Neuron (in vitro differentiated cells): ENCODE data around the gene PEX6.
A peak's percentile ranks its signal among the peaks of the same experiment; 100 is the strongest.

Experiments used
- H2AFZ ChIP-seq: one replicate; pipeline ENCODE4 v1.6.1; 2013; ENCODE audit warnings: low read depth, mild to moderate bottlenecking, inconsistent platforms, low read length, moderate library complexity
- H3K27me3 ChIP-seq: one replicate; pipeline ENCODE4 v1.6.1; 2013; ENCODE audit warnings: low read length; ENCODE audit not compliant: insufficient read depth
- H3K36me3 ChIP-seq: one replicate; pipeline ENCODE4 v1.6.1; 2013; ENCODE audit warnings: low read length; ENCODE audit not compliant: insufficient read depth
- H3K4me1 ChIP-seq: one replicate; pipeline ENCODE4 v1.6.1; 2013; ENCODE audit warnings: low read length; ENCODE audit not compliant: insufficient read depth
- H3K4me3 ChIP-seq: 2 replicates; pipeline ENCODE4 v1.5.1; 2013; ENCODE audit warnings: mild to moderate bottlenecking, low read length, moderate library complexity
- H3K9me3 ChIP-seq: one replicate; pipeline ENCODE4 v1.6.1; 2013; ENCODE audit warnings: low read length

The PEX6 gene

GRCh38 chr6:42933205-42933604 is 45.8 kb downstream of the PEX6 start:
- H2AFZ ChIP-seq: no peak overlapping the region
- H3K9me3 ChIP-seq: no peaks in the 10 kb centered on the region
- no peak overlapping the region for H3K4me3 ChIP-seq
- peaks cover 42% of the 10 kb centered on the region for H3K36me3 ChIP-seq
- no peaks in the 10 kb centered on the region for H3K27me3 ChIP-seq
- peaks cover 19% of the 10 kb centered on the region for H3K4me1 ChIP-seq

DNA sequence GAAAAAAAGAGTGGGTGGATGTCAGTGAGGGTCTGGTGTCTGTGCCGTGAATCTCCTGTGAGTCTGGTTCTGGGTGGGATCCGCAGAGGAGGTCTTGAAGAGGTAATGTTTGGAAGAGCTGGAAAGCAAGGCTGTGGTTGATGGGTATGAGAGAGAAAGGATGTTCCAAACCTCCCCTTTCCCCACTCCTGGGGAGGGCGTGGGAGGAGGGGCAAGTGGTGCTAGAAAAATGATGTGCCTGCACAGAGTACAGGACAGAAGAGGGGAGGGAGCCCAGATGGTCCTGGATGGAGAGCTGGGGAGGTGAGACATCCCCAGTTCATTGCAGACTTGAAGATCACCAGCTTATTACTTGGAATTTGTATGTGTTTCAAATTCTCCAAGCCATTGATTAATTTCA is 46.6 kb downstream of the PEX6 start:
- no peak overlapping the region for H2AFZ ChIP-seq
- peaks cover 19% of the 10 kb centered on the region for H3K4me1 ChIP-seq
- H3K9me3 ChIP-seq: no peaks in the 10 kb centered on the region
- no peak overlapping the region for H3K4me3 ChIP-seq
- H3K36me3 ChIP-seq: peaks cover 35% of the 10 kb centered on the region
- no peaks in the 10 kb centered on the region for H3K27me3 ChIP-seq

- Histone ChIP-seq H3K36me3 (peaks cover 16% of the 10 kb centered on the region), H3K9me3 (no peaks in the 10 kb centered on the region), H3K4me1 (peaks cover 19% of the 10 kb centered on the region), H3K4me3 (peak overlapping the region; percentile 59), H3K27me3 (no peaks in the 10 kb centered on the region), H2AFZ (peak overlapping the region; percentile 35)
Observed at GRCh38 chr6:42929821-42930360, 49.1 kb downstream of the PEX6 start.

DNA sequence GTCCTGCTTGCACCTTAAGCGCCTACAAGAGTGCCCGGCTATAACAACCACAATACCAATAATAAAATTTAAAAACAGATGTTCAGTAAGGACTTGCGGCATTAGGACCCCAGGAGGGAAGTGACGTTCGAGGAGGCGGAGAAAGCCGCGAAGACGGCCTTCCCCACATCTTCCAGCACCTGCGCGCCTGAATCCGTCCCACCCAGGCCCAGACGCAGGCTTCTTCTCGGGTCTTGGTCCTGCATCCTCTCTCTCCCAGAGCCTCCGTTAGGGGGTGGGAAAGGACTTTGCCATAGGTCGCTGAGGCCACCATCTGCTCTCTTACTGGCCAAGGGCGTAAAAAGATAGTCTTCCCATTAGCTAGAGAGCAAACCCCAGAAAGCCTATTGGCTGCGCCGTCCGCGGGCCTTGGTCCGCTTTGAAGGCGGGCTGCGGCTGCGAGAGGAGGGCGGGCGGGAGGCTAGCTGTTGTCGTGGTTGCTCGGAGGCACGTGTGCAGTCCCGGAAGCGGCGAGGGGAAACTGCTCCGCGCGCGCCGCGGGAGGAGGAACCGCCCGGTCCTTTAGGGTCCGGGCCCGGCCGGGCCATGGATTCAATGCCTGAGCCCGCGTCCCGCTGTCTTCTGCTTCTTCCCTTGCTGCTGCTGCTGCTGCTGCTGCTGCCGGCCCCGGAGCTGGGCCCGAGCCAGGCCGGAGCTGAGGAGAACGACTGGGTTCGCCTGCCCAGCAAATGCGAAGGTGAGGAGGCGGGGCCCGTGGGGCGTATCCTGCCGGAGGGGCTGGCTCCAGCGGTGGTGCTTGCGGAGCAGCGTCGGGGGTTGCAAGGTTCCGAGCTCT is 49.8 kb downstream of the PEX6 start, which contains the start of gene CNPY3:
TSS of gene CNPY3 (plus strand) at position 495 of the 835 bp plus-strand sequence. CDS start at position 586, 91 bp downstream.
- H2AFZ ChIP-seq: peak within 1 kb of the TSS; percentile 35
- no peaks in the 10 kb centered on the region for H3K27me3 ChIP-seq
- H3K36me3 ChIP-seq: peaks cover 12% of the 10 kb centered on the region
- peak within 1 kb of the TSS; percentile 59 for H3K4me3 ChIP-seq
- H3K9me3 ChIP-seq: no peaks in the 10 kb centered on the region
- peaks cover 19% of the 10 kb centered on the region for H3K4me1 ChIP-seq

- H3K4me1 ChIP-seq: peaks cover 3% of the 10 kb centered on the region
- H3K36me3 ChIP-seq: no peaks in the 10 kb centered on the region
- H3K27me3 ChIP-seq: no peaks in the 10 kb centered on the region
- no peak overlapping the region for H2AFZ ChIP-seq
- H3K9me3 ChIP-seq: no peaks in the 10 kb centered on the region
- no peak overlapping the region for H3K4me3 ChIP-seq
Observed at GRCh38 chr6:42925248-42925857, 53.6 kb downstream of the PEX6 start.

DNA sequence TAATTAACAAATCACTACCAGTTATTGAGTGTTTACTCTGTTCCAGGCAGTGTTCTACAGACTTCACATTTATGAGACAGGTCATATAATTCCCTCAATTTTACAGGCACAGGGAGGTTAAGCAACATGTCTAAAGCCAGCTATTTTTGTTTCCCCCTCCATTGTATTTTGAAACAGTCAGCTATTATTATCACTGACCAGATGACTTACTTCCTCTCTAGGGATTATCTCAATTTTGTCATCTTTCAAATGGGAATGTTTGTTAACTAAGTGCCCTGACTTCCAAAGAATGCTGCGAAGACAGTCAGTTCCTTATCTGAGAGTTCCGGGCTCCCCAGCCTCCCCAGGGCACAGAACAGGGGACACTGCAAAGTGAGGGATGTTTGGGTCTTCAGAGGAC is 55.3 kb downstream of the PEX6 start:
- Histone ChIP-seq H3K36me3 (no peaks in the 10 kb centered on the region), H3K4me3 (no peak overlapping the region), H3K4me1 (peaks cover 3% of the 10 kb centered on the region), H3K9me3 (no peaks in the 10 kb centered on the region), H3K27me3 (no peaks in the 10 kb centered on the region), H2AFZ (no peak overlapping the region)

- H3K4me1 ChIP-seq: no peaks in the 10 kb centered on the region
- H3K27me3 ChIP-seq: no peaks in the 10 kb centered on the region
- H3K4me3 ChIP-seq: no peak overlapping the region
- H3K36me3 ChIP-seq: no peaks in the 10 kb centered on the region
- H3K9me3 ChIP-seq: no peaks in the 10 kb centered on the region
- H2AFZ ChIP-seq: no peak overlapping the region
Observed at GRCh38 chr6:42921801-42922200, 57.2 kb downstream of the PEX6 start.

GRCh38 chr6:42916288-42916687 is 62.7 kb downstream of the PEX6 start:
- Histone ChIP-seq H3K4me3 (no peak overlapping the region), H3K4me1 (no peaks in the 10 kb centered on the region), H3K9me3 (no peaks in the 10 kb centered on the region), H3K27me3 (no peaks in the 10 kb centered on the region), H2AFZ (no peak overlapping the region), H3K36me3 (no peaks in the 10 kb centered on the region)

GRCh38 chr6:42915732-42916131 is 63.2 kb downstream of the PEX6 start, which contains the start of gene PTCRA:
PTCRA (plus strand) TSS chr6:42916053; CDS start chr6:42916070, 17 bp downstream.
- H3K9me3 ChIP-seq: no peaks in the 10 kb centered on the region
- no peak within 1 kb of the TSS for H2AFZ ChIP-seq
- H3K4me3 ChIP-seq: no peak within 1 kb of the TSS
- no peaks in the 10 kb centered on the region for H3K36me3 ChIP-seq
- no peaks in the 10 kb centered on the region for H3K4me1 ChIP-seq
- no peaks in the 10 kb centered on the region for H3K27me3 ChIP-seq

DNA sequence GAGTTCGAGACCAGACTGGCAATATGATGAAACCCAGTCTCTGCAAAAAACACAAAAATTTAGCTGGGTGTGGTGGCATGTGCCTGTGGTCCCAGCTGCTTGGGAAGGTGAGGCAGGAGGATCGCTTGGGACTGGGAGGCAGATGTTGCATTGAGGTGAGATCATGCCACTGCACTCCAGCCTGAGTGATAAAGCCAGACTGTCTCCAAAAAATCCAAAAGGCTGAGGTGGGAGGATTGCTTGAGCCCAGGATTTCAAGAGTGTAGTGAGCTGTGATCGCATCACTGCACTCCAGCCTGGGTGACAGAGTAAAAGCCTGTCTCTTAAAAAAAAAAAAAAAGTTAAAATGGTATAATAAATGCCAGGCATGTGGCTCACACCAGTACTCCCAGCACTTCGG is 64.4 kb downstream of the PEX6 start:
- Histone ChIP-seq H3K36me3 (no peaks in the 10 kb centered on the region), H3K9me3 (no peaks in the 10 kb centered on the region), H3K4me3 (no peak overlapping the region), H3K27me3 (no peaks in the 10 kb centered on the region), H3K4me1 (no peaks in the 10 kb centered on the region), H2AFZ (no peak overlapping the region)
